NCI-H2081 treated with DMSO at 0.1 percent for 48 hours (cell line): ENCODE results near the gene AADAC.
"Not testable (repeated sequence)": the region's sequence is repeated elsewhere in the genome, so short reads cannot be mapped to it uniquely, and the experiment has no call there.

Experiments
- DNase-seq: peaks from one replicate; lab custom pipeline; 2025; lab: John Stamatoyannopoulos, UW

AADAC gene

DNA sequence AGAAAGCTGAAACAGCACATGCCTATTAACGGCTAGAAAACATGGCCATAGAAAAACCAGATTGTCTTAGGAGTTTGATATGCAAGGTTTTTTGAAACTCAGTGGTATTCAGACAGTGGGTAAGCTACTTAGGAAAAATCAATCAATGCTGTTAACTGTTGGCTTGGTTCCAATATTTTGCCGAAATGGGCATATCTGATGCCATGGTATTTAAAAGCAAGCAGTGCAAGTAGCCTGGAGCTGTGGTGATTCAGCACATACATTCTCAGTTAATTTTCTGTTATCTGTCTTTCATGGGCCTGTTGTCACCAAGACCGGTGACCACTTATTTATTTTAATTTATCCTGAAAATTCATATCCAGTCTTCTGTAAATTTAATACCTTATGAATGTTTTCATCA lies 42.2 kb downstream of the AADAC start:
- DNase-seq: no peak

DNA sequence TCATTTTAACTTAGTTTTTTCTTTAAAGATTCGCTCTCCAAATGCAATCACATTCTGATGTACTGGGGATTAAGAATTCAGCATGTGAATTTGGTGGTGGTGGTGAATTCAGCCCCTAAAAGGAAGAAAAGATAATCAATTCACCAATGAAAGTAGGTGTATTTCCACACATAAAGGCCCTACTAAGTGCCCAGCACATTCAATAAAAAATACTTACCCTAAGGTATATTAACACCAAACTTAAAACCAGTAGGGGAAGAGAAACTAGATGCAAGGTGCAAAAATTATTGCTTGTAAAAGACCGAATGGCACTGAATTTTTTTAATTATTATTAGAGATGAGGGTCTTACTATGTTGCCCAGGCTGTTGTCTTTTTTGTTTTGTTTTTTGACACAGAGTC lies 42.7 kb downstream of the AADAC start:
- DNase-seq: no peak

DNA sequence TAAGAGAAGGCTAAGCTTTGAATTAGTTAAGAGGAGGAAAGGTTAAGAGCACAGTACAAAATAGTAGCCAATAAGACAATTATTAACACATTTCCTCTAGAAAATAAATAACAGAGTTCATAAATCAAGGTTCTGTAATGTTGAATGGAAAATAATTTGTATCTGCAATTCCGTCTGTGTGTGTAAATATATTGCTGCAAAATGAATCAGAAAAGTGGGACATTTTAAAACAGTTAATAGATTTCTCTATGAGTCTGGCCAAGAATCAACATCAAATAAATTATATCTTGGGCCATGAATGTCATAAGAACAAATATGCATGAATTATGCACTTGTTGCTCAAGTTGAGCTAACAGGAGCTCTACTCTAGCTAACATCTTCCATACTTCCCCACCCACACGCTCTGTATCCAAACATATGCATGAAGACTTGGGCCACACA lies 45.3 kb downstream of the AADAC start:
- DNase-seq: no peak

DNA sequence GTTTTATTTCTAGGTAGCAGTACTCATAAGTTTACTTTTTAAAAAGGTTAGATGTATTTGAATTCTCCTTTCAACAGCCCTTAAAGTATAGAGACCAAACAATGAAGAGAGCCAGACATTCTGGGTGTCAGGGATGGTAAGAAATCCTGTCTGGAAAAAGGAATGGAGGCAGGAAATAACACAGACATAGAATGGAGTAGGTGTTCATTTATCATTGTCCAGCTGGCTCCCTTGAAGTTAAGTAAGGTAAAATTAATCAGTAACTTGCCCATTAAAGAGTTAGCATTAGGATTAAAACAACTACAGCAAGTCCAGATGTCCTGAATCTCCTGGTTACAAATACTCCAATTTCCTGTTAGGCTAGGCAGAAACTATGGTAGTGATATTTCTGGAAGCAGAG lies 46.0 kb downstream of the AADAC start:
- no peak for DNase-seq

DNA sequence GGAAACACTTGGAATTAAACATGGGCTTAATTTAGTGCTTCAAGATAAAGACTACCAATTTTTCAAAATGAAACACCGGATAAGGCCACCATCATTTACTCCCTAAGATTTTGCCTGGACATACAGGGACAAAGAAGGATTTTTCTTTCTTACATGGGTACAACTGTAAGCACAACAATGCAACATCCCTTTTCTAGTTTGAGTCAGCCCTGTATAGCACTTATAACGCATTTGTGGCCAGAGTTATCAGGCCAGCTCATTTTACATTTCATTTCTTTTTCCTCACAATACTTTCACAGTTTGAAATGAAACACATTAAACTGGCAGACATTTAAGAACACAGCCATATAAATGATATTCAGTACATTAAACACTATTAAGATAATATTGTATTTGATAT lies 49.7 kb downstream of the AADAC start:
- DNase-seq: no peak

- DNase-seq: no peak
These were observed 50.6 kb downstream of the AADAC start for GRCh38 chr3:151864423-151865101.

- no peak for DNase-seq
These were observed 52.9 kb downstream of the AADAC start for GRCh38 chr3:151866711-151867410.

GRCh38 chr3:151867666-151868065 lies 53.8 kb downstream of the AADAC start:
- DNase-seq: no peak

DNA sequence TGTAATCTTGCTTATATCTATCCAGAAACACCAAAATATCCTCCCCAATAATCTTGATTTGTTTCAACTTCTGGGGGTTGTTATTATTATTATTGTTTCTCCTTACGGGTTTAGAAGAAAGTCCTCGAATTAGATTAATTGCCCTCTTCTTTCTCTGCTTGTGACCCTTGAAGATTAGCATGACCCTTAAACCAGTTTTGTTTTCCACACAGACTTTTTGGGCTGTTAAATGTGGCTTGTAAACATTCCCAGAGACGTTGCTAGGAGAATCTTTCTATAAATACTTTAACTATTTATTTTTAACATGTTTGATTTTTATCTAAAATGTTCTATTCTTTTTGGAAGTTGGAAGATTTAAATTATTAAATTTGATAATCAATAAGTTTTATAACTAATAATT lies 55.3 kb downstream of the AADAC start:
- DNase-seq: no peak

DNA sequence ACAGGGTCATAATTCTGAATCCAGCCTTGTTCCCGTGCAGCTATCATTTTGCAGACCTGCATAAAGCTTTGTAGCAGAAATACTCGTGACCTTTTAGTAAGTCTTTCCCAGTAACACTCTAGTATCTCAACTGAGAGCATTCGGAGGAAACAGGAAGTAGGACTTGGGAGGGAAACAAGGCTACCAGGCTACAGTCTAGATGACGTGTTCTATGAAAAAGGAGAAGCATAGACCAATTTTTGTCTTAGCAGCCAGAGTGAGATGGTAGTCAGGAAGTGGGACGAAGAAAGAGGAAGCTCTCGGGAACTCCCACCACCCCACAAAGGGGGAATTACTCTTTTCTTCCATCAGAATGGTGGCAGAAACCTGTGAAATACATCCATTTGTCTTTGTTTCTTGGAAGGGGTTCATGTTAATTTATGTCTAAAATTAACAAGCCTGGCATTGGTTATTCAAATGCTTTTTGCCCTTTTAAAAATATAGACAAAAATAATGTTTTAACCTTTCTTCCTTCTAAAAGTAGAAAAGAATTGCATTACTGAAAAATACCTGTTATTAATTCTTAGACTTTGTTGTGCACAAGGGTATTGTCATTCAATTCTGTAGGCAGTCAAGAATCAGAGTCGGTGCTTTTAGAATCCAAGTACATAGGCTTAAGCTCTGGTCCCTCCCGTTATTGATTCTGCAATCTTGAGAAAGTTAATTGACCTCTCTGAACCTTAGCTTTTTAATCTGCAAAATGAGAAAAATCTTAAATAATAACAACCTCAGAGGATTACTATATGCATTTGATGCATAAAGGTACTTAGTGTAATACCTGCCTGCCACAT lies 57.9 kb downstream of the AADAC start:
- no peak for DNase-seq

DNA sequence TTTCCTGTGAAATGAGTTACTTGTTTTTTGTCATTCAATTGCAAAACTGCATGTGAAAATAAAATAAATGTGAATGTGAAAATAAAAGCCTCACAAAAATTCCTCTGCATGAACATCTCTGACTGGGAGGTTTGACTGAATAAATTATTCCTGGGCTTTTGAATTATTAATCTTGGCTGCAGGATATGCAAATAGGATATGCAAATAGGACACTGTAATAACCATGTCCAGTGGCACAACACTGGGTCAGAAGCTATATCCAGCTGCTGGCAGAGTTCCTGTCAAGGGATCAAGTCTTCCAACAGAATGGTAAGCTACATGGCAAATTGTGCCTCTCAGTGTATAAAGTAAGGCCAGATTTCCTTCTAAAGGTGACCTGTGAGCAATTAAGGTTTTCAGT lies 59.5 kb downstream of the AADAC start, which contains the start of gene SUCNR1:
Gene SUCNR1, plus strand, starts transcription at position 246 of the 400 bp plus-strand sequence. CDS start 6,250 bp downstream, outside the sequence.
- no peak for DNase-seq

- DNase-seq: not testable (repeated sequence)
These were observed 60.2 kb downstream of the AADAC start for GRCh38 chr3:151874079-151874478.

GRCh38 chr3:151875759-151876158 lies 61.8 kb downstream of the AADAC start:
- no peak for DNase-seq

DNA sequence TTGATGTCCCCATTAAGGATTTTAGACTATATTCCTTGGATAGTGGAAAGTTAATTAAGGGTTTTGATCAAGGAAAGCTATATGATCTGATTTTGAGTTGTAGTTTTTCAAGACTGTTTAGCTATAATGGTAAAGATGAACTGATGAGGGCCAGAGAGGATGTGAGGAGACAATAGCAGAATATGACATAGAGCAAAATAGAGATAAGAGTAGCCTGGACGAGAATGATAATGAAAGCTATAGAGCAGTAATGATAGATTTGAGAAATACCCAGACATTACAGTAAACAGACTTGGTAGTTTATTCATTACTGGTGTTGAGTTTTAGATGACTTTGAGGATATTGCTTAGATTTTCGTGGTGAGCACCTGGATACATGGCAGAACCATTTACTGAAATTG lies 63.4 kb downstream of the AADAC start:
- no peak for DNase-seq
